ENCODE data around the gene DPF1.

- TF ChIP-seq, protein P1, sequence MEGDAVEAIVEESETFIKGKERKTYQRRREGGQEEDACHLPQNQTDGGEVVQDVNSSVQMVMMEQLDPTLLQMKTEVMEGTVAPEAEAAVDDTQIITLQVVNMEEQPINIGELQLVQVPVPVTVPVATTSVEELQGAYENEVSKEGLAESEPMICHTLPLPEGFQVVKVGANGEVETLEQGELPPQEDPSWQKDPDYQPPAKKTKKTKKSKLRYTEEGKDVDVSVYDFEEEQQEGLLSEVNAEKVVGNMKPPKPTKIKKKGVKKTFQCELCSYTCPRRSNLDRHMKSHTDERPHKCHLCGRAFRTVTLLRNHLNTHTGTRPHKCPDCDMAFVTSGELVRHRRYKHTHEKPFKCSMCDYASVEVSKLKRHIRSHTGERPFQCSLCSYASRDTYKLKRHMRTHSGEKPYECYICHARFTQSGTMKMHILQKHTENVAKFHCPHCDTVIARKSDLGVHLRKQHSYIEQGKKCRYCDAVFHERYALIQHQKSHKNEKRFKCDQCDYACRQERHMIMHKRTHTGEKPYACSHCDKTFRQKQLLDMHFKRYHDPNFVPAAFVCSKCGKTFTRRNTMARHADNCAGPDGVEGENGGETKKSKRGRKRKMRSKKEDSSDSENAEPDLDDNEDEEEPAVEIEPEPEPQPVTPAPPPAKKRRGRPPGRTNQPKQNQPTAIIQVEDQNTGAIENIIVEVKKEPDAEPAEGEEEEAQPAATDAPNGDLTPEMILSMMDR (IDR thresholded peaks at IDR 0.05) = no peak
- no peak for TF ChIP-seq POLR2A (IDR thresholded peaks at IDR 0.05)
Observed at GRCh38 chr19:38162094-38162493, 61.9 kb downstream of the DPF1 start.

Data from lower leg skin (tissue), 3 donors.